GM20000 (cell line): ENCODE data around the gene ADSS1.
"Not testable (repeated sequence)": the region's sequence is repeated elsewhere in the genome, so short reads cannot be mapped to it uniquely, and the experiment has no call there.

Experiments used
- DNase-seq: peaks from one replicate; pipeline ENCODE4 v3.0.0; 2012; ENCODE audit warnings: low spot score
- CTCF ChIP-seq: IDR thresholded peaks from 2 replicates; pipeline ENCODE4 v1.5.1; 2012; ENCODE audit warnings: mild to moderate bottlenecking, control low read depth; ENCODE audit errors: extremely low read depth, missing control alignments

ADSS1 gene

GRCh38 chr14:104728631-104729030 is 4.6 kb downstream of the ADSS1 start:
- no peak for TF ChIP-seq CTCF
- DNase-seq: no peak

- DNase-seq: not testable (repeated sequence)
These were observed 5.3 kb downstream of the ADSS1 start for GRCh38 chr14:104729176-104729834.

GRCh38 chr14:104729835-104730181 is 5.8 kb downstream of the ADSS1 start:
- TF ChIP-seq CTCF: no peak

GRCh38 chr14:104730487-104730886 is 6.5 kb downstream of the ADSS1 start:
- no peak for DNase-seq
- no peak for TF ChIP-seq CTCF

More at GRCh38 chr14:104729835-104730181, 5.8 kb downstream of the ADSS1 start:
- no peak for DNase-seq

GRCh38 chr14:104731320-104732294 is 7.6 kb downstream of the ADSS1 start:
- DNase-seq: peak; percentile 44
- no peak for TF ChIP-seq CTCF

- TF ChIP-seq CTCF: no peak
- no peak for DNase-seq
These were observed 8.4 kb downstream of the ADSS1 start for GRCh38 chr14:104732355-104732804.

- TF ChIP-seq CTCF: no peak
- DNase-seq: no peak
These were observed 9.1 kb downstream of the ADSS1 start for GRCh38 chr14:104732931-104733681.
